ENCODE results near the gene POLD2. TPM values are rescaled to one million over a fixed set of nuclear protein-coding genes. Genes with fewer than 3 reads are reported as not detected.

Gene POLD2
- total RNA-seq, 4 donors from 2014 or later: 33.6 to 71.2 (median 55.9) TPM

GRCh38 chr7:44117801-44118429 is 5.4 kb downstream of the POLD2 start:
- no peak for TF ChIP-seq POLR2AphosphoS5 (IDR thresholded peaks at IDR 0.05)
- TF ChIP-seq, protein P1, sequence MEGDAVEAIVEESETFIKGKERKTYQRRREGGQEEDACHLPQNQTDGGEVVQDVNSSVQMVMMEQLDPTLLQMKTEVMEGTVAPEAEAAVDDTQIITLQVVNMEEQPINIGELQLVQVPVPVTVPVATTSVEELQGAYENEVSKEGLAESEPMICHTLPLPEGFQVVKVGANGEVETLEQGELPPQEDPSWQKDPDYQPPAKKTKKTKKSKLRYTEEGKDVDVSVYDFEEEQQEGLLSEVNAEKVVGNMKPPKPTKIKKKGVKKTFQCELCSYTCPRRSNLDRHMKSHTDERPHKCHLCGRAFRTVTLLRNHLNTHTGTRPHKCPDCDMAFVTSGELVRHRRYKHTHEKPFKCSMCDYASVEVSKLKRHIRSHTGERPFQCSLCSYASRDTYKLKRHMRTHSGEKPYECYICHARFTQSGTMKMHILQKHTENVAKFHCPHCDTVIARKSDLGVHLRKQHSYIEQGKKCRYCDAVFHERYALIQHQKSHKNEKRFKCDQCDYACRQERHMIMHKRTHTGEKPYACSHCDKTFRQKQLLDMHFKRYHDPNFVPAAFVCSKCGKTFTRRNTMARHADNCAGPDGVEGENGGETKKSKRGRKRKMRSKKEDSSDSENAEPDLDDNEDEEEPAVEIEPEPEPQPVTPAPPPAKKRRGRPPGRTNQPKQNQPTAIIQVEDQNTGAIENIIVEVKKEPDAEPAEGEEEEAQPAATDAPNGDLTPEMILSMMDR (IDR thresholded peaks at IDR 0.05): no peak
- no peak for TF ChIP-seq EP300 (IDR thresholded peaks at IDR 0.05)
- no peak for TF ChIP-seq POLR2A (IDR thresholded peaks at IDR 0.05; ENCODE audit: low read depth)
- Histone ChIP-seq H3K27me3 (no peaks in the 10 kb centered on the region), H3K27ac (replicated peaks in 1 of 4) (no peak overlapping the region), H3K9me3 (no peaks in the 10 kb centered on the region), H3K4me1 (peaks cover 22 to 47% (median 38%) of the 10 kb centered on the region in 4 donors), H3K36me3 (peaks cover 21 to 89% (median 79%) of the 10 kb centered on the region in 4 donors), H3K4me3 (no peak overlapping the region)
- no peak for DNase-seq (ENCODE audit: extremely low spot score)
- WGBS: 89% methylated on average over 8 of the region's 13 CpGs
- intact Hi-C loops (cut with DNase I): no loop called here

GRCh38 chr7:44116789-44117666 is 6.3 kb downstream of the POLD2 start:
- intact Hi-C loops (cut with DNase I): no loop called here
- 86% methylated on average over 17 of the region's 25 CpGs for WGBS
- H3K27me3 ChIP-seq: no peaks in the 10 kb centered on the region
- no peak for DNase-seq (ENCODE audit: extremely low spot score)
- TF ChIP-seq POLR2A (IDR thresholded peaks at IDR 0.05; ENCODE audit: low read depth) (no peak), POLR2AphosphoS5 (IDR thresholded peaks at IDR 0.05) (no peak), EP300 (IDR thresholded peaks at IDR 0.05) (no peak)
- TF ChIP-seq, protein P1 (IDR thresholded peaks at IDR 0.05): no peak
- H3K9me3 ChIP-seq: no peaks in the 10 kb centered on the region
- no peak overlapping the region for H3K27ac ChIP-seq (replicated peaks in 1 of 4)
- H3K4me3 ChIP-seq: no peak overlapping the region
- H3K4me1 ChIP-seq: peaks cover 13 to 38% (median 31%) of the 10 kb centered on the region in 4 donors
- H3K36me3 ChIP-seq: peaks cover 21 to 98% (median 83%) of the 10 kb centered on the region in 4 donors

DNA sequence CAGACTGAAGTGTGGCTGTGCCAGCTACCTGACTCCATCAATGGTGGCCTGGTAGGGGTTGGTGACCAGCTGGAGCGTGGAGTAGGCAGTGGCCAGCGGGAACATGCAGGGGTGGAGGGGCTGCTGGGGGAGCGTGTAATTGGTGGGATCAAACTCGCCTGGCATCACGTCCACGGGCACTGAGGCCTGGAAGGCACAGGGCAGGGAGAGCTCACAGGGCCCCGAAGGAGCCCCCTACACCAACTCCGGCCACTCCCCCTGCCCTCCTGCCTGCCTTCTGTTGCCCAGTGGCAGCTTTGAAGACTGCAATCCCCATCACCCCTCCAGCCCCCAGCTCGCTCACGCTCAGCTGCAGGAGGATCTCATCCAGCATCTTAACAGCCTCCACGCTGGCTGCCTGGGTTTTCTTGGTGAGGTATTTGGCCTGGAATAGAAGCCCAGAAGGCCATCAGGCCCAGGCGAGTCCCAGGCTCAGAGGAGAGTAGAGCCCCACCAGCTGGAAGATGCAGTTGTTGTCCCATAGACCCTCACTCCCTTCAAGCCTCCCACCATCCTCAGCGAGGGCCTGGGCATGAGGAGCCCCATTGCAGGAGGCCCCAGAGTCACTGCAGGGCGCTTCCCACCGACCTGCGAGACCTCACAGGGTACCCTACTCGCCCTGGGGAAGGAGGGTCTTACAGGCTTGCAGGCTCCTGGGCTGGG is 7.1 kb downstream of the POLD2 start:
- Histone ChIP-seq H3K36me3 (peaks cover 21 to 99% (median 84%) of the 10 kb centered on the region in 4 donors), H3K27me3 (no peaks in the 10 kb centered on the region), H3K4me1 (peaks cover 7 to 30% (median 23%) of the 10 kb centered on the region in 4 donors), H3K9me3 (no peaks in the 10 kb centered on the region), H3K4me3 (no peak overlapping the region), H3K27ac (replicated peaks in 1 of 4) (no peak overlapping the region)
- TF ChIP-seq POLR2AphosphoS5 (IDR thresholded peaks at IDR 0.05): no peak
- no peak for TF ChIP-seq EP300 (IDR thresholded peaks at IDR 0.05)
- TF ChIP-seq, protein P1 (IDR thresholded peaks at IDR 0.05): no peak
- TF ChIP-seq POLR2A (IDR thresholded peaks at IDR 0.05; ENCODE audit: low read depth): no peak
- intact Hi-C loops (cut with DNase I): no loop called here
- DNase-seq (ENCODE audit: extremely low spot score): no peak
- WGBS: 84% methylated on average over 12 of the region's 17 CpGs

GRCh38 chr7:44114586-44115310 is 8.6 kb downstream of the POLD2 start:
- intact Hi-C loops (cut with DNase I): no loop called here
- Histone ChIP-seq H3K9me3 (no peaks in the 10 kb centered on the region), H3K27ac (replicated peaks in 1 of 4) (peak overlapping the region in 1 of 4 donors; percentile 46), H3K4me1 (peaks cover 18 to 28% (median 21%) of the 10 kb centered on the region in 4 donors), H3K4me3 (no peak overlapping the region), H3K27me3 (no peaks in the 10 kb centered on the region), H3K36me3 (peaks cover 15 to 99% (median 81%) of the 10 kb centered on the region in 4 donors)
- TF ChIP-seq EP300 (IDR thresholded peaks at IDR 0.05) (no peak), POLR2A (IDR thresholded peaks at IDR 0.05; ENCODE audit: low read depth) (no peak), POLR2AphosphoS5 (IDR thresholded peaks at IDR 0.05) (no peak)
- TF ChIP-seq, protein P1 (IDR thresholded peaks at IDR 0.05): no peak
- DNase-seq (ENCODE audit: extremely low spot score): no peak
- WGBS: 74% methylated on average over 4 of the region's 12 CpGs
